SIG-M5 (cell line): ENCODE measurements around the gene EZH1.
A peak's percentile ranks its signal among the peaks of the same experiment; 100 is the strongest.
"Not testable (repeated sequence)": the region's sequence is repeated elsewhere in the genome, so short reads cannot be mapped to it uniquely, and the experiment has no call there.

Source experiments
- DNase-seq: peaks from one replicate; lab custom pipeline; 2025; lab: John Stamatoyannopoulos, UW

The EZH1 gene

DNA sequence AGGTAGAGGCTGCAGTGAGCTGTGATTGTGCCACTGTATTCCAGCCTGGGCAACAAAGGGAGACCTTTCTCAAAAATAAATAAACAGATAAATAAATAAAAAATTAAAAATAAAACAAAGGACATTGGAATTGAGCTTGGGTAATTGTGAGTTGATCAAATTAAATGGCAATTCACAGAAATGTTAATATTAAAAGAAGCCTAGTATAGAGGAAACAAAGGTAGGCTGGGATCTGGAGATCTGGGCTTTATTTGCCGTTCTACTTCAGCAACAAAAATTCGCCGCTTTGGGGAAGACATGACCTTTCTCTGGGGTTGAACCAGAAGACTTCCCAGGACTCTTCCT lies 28.1 kb upstream of the EZH1 start:
- no peak for DNase-seq

DNA sequence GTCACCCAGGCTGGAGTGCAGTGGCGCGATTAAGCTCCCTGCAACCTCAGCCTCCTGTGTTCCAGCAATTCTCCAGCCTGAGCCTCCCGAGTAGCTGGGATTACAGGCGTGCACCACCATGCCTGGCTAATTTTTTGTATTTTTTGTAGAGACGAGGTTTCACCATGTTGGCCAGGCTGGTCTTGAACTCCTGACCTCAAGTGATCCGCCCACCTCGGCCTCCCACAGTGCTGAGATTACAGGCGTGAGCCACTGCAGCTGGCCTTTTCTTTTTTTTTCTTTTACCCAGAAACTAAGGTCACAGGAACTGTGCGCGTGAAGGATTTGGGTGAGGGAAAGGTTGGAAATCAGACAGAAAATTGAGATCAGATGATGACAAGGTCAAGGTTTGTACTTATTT lies 25.1 kb upstream of the EZH1 start:
- DNase-seq, result not testable (repeated sequence)

DNA sequence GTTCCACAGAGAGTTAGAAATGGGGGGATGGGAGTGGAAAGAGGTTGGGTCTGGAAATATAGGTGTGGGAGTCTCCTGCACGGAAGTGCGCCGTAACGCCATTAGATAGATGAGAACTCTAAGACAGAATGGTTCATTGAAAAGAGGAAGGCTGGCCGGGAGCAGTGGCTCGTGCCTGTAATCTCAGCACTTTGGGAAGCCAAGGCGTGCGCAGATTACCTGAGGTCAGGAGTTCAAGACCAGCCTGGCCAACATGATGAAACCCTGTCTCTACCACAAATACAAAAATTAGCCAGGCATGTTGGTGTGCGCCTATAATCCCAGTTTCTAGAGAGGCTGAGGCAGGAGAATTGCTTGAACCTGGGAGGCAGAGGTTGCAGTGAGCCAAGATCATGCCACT lies 23.2 kb upstream of the EZH1 start:
- not testable (repeated sequence) for DNase-seq

DNA sequence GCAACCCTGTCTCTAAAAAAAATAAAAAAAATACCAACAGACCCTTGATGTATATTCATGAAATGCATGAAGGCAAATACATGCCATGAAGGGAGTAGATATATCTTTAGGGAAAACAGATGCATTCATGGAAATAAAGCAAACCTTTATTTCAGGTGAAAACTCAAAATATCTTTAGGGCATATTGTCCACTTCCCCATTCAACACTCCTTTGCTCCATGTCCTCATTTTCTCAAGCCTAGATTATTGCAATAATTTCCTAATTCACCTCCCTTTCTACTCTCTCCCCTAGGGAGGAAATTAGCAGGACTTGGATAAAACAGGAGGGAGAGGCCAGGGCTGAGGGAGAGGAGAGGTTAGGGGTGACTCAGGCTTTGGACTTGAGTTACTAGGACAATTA lies 22.7 kb upstream of the EZH1 start:
- DNase-seq, result no peak

DNA sequence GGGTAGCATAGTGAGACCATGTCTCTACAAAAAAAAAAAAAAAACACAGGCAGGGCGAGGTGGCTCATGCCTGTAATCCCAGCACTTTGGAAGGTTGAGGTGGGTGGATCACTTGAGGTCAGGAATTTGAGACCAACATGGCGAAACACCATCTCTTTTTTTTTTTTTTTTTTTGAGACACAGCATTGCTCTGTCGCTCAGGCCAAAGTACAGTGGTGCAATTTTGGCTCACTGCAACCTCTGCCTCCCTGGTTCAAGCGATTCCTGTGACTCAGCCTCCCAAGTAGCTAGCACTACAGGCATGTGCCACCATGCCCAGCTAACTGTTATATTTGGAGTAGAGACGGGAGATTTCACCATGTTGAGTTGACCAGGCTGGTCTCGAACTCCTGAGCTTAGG lies 21.3 kb upstream of the EZH1 start:
- no peak for DNase-seq

DNA sequence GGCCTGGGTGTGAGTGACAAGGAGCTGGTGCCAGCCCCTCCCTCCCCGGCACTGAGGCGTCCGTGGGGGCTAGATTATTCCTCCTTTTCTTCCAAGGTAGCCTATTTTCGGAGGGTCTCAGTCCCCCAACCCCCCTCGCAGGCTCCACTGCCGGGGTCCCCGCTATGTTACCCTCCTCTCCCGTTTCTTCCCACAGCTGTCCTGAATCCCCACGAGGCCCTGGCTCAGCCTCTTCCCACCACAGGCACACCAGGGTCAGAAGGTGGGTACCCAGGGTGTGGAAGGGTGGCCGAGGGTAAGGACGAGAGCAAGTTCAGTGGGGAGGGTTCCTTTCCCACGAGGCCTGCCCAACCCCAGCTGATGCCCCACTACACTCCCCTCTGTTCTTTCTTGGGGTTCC lies 16.8 kb upstream of the EZH1 start:
- DNase-seq, result no peak

DNA sequence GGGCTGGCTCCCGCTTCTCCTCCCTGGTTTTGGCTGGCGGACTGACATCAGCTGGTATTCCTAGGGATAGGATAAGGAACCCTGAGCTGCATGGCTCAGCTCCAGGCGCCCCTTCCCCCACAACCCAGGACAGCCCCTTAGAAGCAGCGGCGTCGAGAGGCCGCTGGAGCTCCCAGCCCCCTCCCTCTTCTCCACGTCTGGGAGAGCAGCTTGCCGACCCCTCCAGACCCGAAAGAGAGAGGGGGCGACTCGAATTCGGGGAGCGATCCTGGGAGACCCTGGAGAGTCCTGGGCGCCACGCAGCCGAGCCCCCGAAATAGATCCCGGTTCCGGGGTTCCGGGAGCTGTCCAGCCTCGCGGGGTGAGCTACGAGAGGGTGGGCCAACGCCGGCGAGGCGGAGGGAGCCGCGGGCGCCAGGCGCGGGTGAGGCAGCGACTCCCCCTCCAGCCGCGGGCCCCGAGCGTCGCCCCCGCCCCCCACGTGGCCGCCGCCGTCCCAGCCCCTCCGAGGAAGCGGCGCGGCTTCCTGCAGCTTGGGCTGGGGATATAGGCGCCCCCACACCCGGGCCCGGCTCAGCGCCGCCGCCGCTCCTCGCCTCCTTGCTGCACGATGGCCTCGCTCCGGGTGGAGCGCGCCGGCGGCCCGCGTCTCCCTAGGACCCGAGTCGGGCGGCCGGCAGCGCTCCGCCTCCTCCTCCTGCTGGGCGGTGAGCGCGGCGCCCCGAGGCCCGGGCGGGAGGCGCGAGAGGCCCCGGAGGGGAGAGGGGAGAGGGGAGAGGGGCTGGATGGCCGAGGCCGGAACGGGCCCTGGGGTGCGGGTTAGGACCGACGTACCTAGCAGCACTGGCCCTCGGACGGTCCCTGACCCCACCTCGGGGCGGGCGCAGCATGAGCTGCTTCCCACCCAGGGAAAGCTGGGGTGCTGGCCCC lies 16.1 kb upstream of the EZH1 start, which contains the start of gene RAMP2:
RAMP2 (plus strand) TSS at position 576 of the 930 bp plus-strand sequence; CDS start at position 611, 35 bp downstream.
- DNase-seq, result no peak

DNA sequence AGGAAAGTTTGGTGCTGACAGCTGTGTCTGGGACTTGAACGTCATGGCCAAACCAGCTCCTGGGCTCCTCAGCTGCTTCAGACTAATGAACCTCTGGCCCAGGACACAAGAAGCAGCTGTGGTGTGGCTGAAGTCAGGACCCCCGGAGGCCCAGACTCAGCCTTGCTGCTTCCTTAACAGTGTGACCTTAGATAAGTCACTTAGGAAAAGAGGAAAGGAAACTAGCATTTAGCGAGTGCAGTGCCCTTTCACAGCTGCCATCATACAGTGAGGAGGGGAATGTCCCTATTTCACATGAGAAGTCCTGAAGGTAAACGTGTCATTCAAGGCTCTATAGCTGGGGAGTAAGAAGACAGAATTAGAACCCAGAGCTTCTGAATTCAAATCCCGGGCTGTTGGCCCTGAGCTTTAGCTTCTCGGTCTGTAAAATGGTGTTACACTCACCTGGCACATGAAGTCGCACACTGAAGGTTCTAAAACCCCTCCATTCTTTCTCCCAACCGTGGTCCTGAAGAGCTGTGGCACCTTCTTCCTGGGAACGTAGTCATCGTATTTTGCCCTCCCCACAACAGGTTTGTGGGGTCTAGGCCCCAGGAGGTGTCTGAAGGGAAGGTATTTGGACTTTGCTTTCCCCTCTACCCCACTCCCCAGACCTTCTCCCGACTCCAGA lies 15.3 kb upstream of the EZH1 start:
- no peak for DNase-seq

DNA sequence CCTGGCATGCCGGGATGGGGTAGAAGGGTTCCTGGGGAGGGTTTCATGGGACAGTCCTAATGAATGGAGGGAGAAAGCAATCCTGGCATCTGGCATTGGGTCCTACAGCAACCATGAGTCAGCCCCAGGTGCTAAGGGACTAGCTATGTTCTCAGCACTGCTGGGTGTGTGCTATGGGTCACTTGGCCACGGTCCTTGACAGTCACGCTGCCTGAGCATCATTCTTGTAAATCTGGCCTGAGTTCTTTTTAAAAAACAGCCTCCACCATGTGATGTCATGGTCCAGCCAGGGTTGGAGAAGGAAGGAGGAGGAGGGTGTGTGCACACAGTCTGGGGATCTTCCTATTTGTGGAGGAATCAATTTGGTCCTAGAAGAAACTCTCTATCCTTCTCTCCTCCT lies 9.9 kb upstream of the EZH1 start:
- no peak for DNase-seq

DNA sequence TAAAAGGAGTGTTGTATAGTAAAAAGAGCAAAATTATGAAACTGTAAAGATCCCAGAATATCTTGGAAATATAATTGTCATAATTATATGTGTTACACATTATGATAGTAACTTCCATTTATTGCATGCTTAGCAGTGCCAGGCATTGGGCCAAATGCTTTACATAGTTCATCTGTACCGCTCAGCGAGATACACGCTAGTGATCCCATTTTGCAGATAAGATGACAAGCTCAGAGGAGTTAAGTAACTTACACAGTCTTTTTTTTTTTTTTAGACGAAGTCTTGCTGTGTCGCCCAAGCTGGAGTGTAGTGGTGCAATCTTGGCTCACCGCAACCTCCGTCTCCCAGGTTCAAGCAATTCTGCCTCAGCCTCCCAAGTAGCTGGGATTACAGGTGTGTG lies 6.8 kb upstream of the EZH1 start:
- DNase-seq, result no peak

DNA sequence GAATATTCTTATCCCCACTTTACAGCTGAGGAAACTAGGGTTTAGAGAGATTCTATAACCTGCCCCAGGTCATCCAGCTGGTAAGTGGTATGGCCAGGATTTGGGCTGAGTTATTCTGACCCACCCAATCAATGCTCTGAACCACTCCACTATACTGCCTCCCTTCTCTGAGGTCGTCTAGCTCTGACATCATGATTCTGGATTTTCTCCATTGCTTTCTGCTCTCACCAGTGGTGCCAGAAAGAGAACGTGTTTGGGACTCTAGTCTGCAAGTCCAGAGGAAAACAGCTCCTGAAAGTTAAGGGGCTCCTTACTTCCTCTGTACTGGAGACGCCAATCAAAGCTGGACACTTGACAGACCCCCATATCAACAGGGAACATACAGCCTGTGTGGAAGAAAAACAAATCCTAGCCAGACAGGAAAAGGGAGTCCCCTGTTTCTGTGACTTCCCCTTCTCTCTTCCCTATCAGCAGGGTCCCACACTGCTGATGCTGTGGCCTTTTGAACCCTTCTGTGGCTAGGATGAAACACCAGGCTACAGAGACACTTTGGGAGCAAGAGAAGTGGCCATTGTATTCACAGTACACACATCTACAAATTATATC lies 6.0 kb upstream of the EZH1 start:
- DNase-seq, result no peak

DNA sequence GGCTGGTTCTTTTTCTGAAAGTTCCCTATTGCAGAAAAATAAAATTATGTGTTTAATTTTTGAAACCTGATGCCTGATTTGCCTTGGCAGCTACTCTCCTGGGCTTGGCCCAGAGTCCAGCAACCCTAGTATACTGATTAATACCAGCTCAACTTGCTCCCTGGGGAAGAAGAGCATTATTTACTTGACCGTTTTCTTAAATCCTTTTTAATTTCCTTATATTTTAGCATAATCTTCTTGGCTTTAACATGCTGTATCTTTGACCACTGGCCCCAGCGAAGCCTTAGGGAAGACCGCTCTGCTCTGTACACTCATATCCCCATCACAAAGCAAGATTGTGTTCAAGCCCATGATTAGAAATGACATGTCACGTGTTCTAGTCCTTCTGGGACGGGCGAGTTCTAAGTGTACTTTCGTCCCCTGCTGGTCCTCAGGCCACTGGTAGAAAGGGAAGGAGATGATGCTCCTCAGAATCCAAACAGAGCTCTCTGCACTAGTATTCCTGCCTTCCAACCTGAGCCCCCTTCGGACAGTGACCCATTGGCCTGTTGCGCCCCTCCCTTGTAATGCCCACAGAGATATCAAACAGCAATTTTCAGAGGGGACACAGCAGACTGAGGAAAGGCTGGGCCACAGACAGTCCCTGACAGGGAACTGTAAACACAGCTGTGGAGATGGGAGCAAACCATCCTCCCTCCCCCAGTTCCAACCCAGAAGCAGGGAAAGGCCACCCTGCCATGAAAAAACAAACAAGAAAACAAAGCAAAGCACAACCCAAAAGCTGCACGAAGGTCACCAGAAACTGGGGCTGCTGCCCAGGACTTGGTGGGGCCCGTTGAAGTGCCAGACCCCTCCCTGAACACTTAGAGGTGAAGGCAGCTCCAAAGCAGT lies 4.3 kb upstream of the EZH1 start:
- DNase-seq, result no peak

DNA sequence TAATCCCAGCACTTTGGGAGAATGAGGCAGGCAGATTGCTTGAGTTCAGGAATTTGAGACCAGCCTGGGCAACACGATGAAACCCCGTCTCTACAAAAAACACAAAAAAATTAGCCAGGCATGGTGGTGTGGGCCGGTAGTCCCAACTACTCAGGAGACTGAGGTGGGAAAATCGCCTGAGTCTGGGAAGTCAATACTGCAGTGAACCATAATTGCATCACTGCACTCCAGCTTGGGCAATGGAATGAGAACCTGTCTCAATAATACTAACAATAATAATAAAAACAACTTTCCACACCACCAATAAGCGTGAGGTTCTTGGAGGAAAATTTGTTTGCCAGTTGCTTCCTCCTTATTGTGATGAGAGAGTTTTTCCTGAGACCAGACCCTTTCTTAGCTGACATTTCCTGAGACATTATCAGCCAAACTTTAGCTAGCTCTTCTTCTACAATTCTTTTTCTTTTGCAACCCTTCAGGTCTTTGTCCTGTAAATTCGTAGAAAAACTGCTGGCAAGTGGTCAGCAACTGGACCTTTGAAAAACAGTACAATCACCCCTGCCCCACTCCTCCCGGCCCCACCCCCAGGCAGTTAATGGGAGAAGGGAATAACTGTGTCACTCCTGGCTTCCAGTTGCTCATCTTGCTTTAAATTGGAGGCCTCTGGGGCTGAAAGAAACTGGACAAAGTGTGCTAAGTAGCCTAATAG lies 3.5 kb upstream of the EZH1 start:
- no peak for DNase-seq

DNA sequence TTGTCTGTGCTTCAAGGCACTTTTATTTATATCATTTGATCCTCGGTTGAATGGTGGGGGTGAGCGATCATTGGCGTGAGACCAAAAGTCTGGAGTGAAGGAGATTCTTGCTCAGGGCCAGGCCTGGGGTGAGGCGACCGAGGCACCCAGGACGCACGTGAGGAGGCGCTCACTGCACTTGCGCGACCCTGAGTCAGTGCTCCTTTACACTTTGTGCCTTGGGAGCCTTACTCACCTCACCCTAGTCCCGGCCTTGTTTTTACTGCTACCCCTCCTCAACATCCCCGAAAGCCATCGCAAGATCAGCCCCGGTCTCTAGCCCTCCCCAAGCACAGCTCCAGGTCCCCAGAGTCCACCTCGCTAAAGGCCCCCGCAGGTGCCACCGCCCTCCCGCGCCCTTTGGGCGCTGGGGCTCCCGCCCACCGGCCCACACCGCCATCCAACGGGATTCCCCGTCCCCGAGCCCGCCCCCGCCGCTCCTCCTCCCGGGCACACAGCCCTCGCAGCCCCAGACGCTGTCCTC lies 496 bp downstream of the EZH1 start:
- no peak for DNase-seq

DNA sequence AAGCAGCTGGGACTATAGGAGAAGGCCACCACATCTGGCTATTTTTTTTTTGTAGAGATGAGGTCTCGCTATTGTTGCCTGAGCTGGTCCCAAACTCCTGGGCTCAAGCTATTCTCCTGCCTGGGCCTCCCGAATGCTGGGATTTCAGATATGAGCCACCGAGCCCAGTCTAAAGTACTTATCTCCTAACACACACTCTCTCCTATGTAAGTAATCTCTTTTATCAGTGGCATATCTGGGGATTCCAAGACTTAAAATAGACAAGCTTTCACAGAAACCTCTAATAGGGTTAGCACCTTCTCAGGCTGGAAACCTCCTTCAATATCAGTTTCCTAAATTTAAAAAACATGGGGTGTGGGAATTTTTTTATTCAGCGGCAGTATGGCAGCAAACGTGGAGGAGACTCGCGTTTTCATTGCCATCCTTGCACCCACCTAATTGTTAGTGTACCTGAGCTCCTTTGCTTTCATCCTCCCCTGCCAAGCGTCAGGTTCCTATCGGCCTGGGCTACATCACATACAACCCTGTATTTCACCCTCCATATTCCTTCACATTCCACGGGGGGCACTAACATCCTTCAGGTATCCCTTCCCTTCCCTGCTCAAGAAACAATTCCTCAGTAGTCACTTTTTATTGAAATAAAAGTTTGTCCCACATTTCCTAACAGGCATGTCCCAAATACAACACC lies 1.1 kb downstream of the EZH1 start:
- no peak for DNase-seq

DNA sequence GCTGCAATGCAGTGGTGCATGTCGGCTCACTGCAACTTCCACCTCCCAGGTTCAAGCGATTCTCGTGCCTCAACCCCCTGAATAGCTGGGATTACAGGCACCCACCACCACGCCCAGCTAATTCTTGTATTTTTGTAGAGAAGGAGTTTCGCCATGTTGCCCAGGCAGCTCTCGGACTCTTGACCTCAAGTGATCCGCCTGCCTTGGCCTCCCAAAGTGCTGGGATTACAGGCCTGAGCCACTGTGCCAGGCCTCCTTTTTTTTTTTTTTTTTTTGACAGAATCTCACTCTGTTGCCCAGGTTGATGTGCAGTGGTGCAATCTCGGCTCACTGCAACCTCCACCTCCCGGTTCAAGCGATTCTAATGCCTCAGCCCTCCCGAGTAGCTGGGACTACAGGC lies 1.9 kb downstream of the EZH1 start:
- not testable (repeated sequence) for DNase-seq

DNA sequence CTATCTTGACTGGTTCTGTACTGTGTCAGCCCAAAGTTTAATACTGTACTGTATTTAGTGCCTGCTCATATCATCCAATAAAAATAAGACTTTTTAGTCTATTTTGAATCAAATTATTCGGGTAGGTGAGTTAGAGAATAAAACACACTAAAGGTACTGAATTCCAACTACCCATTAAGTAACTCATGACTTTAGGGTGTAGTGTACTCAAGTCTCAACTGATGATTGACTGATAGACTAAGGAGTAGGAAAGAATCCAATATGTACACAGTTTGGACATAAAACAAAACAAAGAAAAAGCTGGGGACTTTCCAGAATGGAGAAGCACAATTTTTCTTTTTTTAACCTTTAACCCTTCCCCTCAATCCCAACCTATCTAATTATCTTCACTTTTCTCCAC lies 4.1 kb downstream of the EZH1 start:
- DNase-seq, result no peak

DNA sequence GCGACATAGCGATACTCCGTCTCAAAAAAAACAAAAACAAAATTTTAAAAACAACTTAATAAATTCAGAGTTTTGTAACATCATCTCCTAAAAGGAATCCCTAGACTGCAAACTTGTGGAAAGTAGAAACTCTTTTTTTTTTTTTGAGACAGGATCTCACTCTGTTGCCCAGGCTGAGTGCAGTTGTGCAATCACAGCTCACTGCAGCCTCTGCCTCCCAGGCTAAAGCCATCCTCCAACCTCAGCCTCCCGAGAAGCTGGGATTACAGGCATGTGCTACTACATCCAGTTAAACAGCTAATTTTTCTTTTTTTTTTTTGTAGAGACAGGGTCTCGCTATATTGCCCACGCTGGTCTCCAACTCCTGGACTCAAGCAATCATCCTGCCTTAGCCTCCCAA lies 19.7 kb downstream of the EZH1 start:
- DNase-seq, result no peak

DNA sequence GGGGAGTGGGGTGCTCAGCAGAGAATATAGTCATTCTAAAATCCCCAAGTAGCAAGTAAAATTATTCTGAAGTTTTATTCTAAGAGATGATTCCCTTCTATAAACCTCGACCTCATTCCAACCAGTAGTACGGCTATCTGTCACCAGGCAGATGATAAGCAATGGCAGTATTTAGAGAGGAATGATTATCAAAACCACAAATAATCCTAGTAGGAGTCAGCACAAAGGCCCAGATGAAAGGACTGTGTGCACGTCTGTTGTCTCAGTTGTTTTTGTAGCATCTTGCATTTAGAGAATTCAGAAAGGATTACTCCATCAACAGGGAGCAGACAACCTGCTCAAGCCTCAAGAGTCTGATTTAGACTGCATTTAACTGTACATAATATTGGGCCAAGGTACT lies 21.2 kb downstream of the EZH1 start:
- DNase-seq, result no peak

DNA sequence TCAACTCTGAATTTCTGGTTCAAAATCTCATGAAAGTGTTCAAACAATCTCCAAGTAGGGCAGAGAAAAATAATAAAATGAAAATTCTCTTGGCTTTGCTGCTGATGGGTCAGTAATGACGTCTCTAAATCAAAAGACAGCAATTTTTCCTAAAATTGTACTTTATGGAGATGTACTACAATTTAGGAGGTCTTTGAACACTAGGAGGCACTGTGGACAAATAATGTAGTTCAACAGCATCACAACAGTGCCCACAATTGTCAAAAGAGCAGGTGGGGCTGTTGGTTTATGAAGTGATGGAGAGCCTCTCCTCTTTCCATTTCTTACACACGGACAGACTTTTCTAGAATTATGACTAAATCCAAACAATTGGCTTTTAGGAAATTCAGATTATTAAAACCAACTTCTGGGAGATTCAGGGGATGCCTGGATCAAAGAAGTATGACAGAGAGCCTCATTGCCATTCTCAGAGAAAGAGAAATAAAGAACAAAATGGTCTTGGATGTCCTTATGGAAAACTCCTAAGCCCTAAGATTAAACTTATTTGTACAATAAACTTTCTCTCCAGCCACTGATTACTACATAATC lies 23.8 kb downstream of the EZH1 start:
- DNase-seq, result peak; percentile 17
